ENCODE results near the gene INTS12.

DNA sequence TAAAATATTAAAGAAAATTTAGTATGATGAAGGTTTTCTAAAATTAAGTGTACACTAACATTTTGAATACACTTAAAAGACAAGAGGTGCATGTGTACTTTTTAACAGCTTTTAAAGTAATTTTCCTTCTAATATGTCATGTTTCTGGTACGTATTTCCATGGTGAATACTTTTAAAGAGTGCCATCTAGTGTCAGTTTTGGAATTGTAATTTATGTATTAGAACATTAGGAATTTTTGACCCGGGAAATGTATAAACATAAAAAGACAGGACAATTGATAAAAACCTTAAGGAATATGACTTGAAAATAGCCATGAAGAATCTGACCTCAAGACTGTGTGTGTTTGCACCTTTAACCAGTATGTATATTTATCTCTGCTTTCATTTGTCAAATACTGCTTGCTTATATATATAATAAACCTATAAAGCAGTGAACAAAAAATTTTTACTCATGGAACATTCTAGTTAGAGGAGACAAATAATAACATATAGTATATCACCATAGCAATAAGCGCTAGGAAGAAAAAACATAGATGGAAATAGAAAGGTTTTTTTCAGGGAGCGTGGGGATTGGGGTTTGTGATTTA lies 7.3 kb upstream of the INTS12 start:
- no peak for TF ChIP-seq FOXA1 (IDR thresholded peaks at IDR 0.05)
- TF ChIP-seq SUZ12 (IDR thresholded peaks at IDR 0.05): no peak
- TF ChIP-seq CTBP1 (IDR thresholded peaks at IDR 0.05; ENCODE audit: borderline replicate concordance): no peak
- no peak for TF ChIP-seq BHLHE40 (IDR thresholded peaks at IDR 0.05; ENCODE audit: borderline replicate concordance)
- TF ChIP-seq SP1 (IDR thresholded peaks at IDR 0.05): no peak

All from HEK293T (cell line).